Measurements from ENCODE around the gene STARD13.

Gene STARD13

DNA sequence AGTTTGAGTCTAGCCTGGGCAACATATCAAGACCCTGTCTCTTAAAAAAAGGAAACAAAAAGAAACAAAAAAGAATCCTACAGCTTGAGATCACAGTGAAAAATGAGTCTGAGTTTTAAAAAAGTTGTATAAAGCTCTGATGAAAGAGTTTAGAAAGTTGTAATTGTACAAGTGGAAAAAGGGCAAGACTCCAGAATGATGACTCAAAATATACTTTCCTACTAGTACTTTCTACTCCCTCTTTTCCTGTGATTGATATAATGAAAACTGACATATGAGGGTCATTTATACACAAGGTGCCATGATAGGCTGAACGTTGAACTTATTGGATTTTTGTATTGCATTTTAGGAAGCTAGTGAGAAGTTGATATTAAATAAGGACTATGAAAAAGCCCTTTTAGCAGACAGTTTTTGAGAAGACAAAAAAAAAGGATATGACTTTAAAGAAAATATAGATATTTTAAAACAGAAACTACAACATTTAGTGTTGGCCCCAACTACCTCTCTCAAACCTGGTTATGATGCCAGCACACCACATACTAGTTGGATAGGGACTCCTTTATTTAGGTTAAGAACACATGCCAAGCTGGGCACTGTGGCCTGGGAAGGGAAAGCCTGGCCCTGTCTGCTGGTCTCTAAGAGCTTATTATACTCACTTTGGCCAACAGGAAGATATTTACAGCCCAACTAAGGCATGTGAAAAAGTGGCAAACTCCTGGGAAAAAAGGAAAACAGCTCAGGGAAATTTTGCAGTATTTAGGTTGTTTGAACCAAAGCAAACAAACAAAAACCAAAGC, 152.7 kb downstream of the STARD13 start:
- no peak for DNase-seq

DNA sequence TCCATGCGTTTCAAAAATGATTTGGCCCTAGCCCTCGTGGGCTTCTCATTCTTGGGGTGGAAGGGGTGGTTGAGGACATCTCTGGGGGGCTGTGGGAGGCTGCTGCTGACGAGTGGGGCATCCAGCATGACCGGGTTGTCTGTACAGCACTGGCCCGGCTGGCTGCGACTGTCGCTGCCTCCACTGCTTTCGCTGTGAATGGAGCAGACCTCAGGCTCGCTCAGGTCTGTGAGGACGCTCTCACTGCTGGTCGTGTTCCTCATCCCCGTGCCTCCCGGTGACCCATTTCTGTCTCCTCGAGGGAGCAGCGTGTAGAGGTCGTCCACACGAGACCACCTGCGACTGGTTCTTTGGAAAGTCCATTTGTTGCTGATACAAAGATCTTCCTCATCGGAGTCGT, 155.7 kb downstream of the STARD13 start:
- no peak for DNase-seq

DNA sequence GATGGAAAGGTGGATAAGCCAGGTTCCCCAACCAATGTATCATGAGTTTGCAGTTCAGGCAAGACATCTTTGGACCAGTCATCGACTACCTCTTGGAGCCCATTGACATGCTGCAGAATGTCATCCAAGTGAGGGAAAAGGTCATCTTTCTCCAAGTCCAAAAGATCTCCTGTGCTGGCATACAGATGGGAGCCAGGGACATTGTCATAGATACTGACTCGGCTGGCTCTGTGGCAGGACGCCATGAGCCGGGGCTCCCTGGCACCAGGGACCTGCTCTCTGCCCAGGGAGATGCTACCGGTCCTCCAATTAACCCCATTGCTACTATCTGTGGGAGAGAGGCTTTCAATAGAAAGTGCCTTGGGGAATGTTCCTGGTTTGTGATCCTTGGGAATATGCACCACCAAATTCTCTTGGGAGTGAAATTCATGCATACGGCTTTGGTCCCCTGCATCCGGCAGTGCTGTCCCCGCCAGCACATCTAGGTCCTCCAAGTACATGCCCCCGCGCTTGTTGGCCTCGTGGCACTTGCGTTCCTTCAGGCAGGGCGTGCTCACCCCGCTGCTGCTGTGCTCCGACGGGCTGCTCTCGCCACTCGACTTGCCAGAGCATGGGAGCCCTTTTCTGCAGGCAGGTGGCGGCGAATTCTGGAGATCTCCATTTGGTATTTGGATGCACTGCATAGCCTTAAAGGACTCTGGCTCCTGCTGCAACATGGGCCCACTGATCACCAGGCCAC, 156.3 kb downstream of the STARD13 start:
- DNase-seq, result no peak

DNA sequence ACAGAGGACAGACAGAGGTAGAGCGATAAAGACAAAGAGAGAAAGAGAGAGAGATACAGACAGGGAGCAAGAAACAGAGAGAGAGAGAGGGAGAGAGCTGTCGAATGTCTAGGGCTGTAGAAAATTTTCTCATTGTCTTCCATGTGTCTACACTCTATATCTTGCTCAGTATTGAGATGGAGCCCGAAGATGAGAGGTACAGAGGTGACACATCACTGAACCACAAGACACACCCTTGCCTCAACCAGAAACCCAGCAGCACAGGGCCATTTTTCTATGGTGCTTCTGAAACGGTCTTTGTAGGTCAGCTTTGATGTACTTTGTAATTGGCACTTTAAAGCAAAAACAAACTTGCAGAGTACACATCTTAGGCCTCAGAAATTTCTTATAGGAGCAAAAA, 157.4 kb downstream of the STARD13 start:
- no peak for DNase-seq

DNA sequence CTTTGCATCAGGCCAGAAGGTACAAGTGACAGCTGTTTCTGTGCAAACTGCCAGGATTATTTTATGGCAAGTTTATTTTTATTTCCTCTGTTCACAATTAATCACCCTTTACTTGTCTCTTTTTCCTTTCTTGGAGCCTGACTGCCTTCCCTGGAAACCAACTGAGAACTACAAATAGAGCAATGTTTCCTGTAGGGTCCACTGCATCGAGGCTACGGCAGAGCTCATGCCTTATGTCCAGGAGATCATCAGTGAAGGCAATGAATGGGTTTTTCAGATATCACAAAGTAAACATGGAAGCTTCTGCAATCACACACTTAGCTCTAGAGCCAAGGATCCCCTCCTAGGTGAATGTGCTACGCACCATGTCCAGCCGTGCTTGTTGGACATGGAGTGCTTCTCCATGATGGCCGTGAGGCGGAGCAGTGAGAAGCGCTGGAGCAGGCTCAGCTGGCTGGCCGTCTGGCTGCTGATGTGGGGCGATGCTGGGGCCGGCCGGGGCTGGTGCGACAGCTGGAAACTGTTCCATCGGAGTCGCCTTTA, 158.5 kb downstream of the STARD13 start:
- DNase-seq, result no peak

DNA sequence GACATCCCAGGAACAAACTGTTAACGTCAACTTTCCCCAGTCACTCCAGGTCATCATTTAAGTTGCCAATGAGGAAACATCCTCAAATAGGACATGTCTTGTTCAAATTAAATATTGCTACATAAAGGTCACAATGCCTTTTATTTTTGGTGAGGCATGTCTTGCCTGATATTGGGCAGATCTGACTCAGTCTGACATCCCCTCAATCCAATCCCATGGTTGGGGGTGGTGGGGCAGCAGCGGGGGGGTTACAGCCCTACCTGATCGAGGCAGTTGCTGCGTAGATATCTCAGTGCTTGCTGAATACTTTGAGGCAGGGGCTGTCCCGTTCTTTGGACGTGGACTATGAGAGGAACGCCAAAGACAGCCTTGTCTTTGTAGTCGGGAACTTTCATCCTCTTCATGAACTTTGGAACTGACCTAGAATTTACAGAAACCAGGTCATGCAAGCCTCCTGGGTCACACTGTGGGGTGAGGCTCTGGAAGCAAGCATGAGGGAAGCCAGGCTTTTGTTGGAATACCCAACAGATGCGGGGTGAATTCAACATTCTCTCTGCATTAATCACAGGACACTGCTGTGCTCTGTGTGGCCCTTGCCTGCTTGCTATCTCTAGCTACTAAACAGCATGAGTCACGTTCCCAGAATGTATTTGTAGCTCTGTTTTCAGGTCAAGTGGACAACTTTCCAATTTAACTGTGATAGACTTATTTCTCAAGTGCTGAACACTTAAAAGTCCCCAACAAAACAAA, 159.6 kb downstream of the STARD13 start:
- DNase-seq, result no peak

DNA sequence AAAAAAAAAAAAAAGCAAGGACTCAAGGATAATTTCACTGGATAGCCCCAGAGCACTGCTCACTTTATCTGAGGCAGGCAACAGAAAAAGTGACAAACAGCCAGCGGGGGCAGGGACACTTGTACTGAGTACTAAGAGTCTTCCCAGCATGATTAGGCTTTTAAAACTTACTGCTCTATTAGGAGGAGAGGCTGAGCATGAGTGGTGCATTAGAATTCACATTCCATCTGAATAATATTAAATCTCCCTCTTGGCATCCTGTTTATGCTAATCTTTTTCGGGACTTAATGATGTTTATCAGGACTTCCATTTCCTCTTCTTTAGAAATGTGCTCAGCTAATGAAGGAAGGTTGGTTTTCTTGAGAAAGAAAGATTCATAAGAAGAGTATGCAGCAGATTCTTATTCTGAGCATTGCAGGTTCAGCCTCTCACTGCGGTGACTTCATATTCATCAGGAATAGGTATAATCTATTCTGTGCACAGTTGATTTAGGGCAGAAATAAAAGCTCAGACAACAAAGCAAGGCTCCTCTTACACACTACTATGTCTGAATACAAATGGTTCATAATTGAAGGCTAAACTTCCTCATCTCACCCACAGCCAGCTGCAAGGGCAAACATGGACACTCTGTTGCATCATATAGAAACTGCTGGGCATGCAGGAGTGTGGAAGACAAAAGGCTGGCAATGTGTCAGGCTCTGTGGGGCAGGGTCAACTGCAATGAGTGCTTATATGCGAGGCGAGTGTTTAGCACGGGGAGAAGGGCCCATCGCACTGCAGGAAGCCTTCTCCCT, 162.3 kb downstream of the STARD13 start:
- no peak for DNase-seq

DNA sequence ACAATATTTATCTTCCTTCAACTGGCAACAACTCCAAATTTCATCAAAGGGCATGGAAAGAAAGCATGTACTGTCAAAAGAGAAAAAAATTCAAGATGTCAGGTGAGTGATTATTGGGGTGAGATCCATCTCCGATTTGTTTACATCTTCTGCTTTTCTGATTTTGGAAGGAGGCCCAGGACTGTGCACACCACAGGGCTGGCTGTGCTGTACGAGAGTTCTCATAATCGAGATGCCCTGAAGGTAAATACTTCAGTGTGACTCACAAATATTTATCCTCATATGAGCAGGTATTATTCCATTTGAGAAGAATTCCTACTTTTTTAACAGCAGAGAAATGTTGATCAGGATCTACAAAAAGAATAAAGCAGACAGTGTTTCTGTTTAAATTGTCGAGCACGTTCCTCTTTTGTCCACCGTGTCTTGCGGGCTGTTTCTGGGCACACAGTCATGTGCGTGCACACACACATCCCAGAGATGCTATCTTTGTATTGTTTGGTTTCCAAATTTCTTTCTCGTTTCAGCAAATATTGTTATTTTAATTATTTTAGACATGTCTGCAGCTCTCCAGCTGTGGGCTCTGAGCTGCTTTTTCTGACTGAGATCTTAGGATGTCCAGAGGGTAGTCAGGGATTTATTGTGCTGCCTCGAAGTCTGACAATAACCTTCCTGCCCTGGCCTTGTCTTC, 165.6 kb downstream of the STARD13 start:
- no peak for DNase-seq

DNA sequence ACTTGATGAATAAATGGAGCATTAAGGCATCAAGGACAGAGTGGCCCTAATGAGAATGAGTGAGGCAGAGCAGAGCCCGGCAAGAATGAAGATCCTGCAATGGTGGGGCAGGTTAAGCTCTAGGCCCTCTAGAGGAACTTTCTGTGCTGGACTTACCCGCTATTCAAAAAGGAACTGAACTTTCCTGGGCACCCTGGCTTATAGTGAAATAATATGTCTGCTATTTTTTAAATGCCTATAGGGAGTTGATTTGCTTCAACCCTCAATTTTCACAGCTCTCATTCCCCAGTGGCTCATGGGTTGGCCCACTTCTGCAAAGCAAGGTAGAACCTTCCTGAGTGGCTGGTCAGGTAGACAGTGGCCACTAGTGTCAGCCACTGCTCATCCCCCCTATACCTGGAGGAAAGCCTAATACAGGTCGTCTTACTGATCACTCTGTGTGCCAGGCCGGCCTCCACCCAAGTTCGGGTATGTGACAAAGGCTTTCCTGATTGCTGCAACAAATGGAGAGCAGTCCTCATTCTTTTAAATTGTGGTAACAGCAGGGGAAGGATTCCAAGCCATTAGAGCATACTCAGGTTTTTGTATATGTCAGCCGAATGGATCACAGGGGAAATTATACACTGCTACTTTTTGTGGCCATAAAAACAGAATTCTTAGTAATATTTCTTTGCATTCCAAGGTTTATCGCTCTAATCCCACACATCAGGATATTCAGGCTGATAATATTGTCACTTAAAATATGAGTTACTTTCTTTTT, 166.4 kb downstream of the STARD13 start:
- no peak for DNase-seq

DNA sequence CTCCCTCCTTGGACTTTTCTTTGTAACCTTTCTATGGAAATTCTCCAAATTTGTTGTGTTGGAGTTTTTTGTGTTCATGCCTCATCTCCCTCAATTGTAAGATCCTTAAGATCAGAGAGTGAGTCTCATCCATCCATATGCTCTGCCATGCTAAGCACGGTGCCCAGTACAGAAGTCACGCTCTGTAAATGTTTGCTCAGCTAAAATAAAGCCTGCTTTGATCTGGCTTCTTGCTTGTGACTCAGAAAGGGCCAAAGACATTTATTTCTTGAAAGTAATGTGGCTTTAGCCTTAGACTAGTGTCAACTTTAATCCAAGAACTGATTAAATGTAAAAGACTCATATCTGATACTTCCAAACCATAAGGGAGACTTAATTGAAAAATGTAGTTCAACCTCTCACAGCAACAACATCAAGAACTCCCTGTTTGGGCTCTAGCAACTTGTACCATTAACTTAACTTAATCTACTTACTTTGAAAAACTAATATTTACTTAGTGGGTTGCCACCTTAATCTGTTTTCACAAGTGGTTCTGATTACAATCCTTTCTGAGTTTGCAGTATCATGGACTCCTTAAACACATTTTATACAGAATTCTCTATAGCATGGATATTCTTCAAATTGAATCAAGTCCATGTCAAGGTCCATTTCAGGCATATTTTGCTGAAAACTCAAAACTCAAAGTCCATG, 169.1 kb downstream of the STARD13 start:
- no peak for DNase-seq

DNA sequence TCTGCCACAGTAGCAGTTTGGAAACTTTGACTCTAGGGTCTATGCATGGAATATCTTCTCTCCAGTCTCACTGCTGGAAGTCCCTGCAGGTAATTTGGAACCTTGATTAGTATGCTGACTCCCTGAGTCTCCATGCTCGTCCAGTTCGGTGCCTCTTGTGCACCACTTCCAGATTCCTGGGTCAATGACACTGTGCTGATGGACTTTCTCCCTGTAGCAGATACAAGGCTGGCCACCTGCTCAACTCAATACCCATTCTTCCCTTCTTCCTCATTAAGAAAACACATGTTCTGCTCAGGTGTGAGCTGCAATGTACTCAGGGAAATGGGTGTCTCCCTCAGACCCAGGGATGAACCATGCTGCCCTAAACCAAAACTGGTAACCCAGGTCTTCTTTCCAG, 170.3 kb downstream of the STARD13 start:
- DNase-seq, result no peak

DNA sequence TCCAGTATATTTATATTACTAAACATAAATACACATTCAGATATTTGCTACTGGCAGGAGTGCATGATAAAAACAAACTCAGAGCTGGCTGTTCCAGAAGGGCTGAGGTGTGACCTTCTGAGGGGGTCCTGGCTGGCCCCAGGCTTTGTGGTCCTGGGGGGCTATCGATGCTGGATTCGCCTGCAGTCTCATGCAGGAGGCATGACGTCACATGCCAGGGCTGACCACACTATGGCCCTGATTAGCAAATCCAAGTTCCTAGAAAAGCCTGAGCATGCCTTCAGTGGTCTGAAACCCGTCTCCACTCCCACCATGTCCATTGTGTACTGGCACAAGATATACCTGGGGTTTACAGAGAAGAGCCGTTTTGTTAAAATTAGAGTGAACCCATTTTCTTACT, 171.4 kb downstream of the STARD13 start:
- DNase-seq, result no peak

DNA sequence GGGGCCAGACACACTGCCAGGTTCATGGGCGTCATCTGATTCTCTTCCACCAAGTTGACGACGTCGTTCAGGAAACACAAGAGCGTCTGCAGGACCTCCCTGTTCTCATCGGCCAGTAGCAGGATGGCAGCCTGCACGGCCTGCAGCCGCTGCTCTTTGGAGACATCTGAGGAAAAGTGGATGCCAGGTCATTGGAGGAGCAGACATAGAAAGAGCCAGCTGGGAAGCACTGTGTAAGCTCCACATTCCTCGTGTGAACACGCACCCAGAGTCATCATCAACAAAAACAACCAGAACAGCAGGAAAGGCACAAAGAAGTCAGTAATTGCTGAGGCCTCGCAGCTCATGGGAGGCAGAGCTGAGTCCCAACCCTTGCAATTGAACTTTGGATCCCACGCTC, 172.8 kb downstream of the STARD13 start:
- no peak for DNase-seq

DNA sequence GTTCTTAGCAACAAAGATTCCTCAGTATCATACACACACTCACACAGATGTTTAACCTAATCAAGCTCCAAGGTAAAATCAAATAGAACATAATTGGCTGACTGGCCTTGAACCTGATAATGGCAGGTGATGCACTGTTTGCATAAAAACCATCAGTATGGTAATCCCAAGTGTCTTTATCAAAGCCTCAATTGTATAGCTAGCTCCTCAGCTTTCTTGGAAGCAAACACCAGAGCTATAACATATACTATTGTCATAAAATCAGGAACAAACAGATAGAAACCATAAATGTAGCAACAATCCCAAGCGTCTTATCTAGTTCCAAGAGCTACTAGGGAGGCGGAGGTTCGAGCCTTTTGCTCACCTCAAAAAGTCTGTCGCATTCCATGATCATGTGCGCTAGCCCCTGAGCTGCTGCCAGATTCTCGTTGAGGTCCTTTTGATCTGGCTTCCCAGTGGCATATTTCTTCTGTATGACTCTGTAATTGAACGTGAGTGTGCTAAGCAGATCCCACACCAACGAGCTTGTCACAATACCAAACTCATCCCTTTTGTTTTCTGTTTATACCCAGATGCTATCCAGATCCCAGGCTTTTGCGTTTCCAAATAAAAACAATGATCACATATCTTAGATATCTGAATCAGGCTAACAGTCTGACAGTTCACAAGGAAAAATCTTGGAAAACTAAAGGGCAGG, 174.0 kb downstream of the STARD13 start:
- DNase-seq, result no peak

DNA sequence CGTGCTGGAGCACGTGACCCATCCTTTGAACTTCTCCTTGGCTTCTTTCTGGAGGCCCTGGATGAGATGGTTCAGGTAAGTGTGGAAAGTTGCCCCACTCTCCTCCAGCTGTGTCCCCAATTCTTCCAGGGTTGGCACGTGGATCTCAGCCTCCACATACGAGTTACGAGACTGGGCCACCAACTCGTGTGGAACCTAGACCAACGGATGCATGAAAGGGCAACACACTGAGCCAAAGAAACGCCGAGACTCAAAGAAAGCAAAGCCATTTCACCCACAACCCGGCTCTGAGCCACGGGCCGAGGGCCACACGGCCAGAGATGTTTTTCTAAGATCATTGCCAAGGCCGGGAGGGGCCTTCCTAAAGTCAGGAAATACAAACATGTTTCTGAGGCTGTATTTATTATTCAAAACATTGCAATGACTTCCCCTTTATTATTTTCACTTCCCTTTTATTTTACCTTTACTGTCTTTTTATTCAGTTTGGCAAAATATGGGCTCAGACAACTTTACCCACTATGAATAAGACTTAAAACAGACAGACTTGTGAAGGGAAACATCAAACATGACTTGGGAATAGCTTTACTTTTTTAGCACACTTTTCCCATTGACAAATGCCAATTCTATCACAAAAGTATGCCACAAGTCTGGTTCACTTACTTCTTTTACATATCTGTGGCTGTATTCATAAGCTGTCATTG, 174.7 kb downstream of the STARD13 start:
- no peak for DNase-seq

DNA sequence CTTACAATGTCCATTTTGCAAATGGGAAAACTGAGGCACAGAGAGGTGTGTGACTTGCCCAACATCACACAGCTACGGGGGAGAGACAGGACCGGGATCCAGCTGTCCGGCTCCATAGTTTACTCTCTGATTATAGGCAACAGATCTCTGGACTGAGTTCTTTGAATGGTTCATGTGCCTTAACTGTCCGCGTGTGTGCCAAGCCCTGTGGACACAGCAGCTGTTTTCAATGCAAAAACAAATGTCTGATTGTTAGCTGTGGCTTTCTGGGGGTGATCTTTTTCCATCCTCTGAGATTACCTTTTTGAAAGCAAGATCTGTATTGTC, 175.2 kb downstream of the STARD13 start:
- no peak for DNase-seq

DNA sequence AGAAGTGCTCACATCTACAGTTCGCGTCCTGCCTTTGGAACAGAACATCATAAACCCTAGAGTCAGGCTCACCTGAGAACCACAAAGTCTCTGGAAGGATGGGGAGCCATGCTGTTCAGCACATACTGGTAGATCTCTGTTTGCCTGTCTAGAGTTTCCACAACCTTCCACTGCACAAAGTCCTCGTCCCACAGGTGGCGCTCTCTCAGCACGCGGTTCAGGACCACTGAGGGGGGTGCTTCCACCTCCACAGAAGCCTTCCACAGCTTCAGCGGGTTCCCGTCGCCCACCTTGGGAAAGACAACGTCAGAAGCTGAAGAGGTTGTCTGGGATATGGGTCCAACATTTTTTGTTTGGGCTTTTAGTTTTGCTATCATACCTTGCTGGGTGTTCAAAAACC, 175.8 kb downstream of the STARD13 start:
- DNase-seq, result no peak

DNA sequence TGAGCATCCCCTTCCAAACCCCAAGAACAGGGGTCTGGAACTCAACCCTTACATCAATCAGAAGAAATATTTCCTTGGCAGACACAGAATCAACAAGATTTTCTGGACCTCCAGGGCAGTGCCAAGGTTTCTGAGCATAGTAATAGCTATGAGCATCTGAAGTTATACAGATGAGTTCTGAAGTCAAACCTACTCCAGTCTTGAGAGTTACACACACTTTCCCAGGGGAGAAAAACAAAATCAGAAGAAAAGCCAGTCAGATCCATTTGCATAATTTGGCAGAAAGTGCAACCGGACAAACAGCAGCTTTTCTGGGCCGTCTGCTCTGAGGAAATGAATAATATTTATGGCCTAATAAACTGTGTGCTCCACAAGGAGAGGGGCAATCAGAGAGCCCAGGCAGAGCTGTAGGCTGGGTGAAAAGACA, 176.3 kb downstream of the STARD13 start:
- DNase-seq, result no peak

DNA sequence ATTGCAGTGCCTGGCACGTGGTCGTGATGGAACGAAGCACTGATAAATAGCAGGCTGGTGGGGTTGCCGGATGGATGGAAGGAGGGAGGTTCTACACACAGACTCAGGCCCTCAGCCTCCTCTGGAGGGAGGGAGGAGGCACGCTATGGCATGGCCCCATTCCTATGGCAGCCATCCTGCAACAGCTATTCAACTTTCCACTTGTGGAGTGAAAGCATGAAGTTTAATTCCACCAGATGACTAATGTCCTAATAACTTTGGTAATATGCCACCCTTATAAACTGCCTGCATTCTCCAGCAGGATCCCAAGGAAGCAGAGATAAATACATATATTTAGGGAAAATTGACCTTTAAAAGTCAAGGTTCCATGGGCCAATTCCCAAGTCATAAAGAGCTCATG, 176.9 kb downstream of the STARD13 start:
- no peak for DNase-seq

Measured in central memory CD4-positive, alpha-beta T cell (primary cell).